ENCODE data around the gene KRT73.

The KRT73 gene

GRCh38 chr12:52587563-52587962 lies 30.8 kb downstream of the KRT73 start:
- no peak overlapping the region for H3K4me3 ChIP-seq (ENCODE audit: control insufficient read depth, low read depth, low read length)
- no peak for DNase-seq (ENCODE audit: low read depth)
- TF ChIP-seq CTCF (IDR thresholded peaks at IDR 0.05; ENCODE audit: control insufficient read depth, insufficient read depth, low read depth, low read length, missing control alignments): no peak

- H3K4me3 ChIP-seq (ENCODE audit: control insufficient read depth, low read depth, low read length): no peak overlapping the region
- no peak for DNase-seq (ENCODE audit: low read depth)
- TF ChIP-seq CTCF (IDR thresholded peaks at IDR 0.05; ENCODE audit: control insufficient read depth, insufficient read depth, low read depth, low read length, missing control alignments): no peak
Measured at GRCh38 chr12:52585946-52586345, 32.4 kb downstream of the KRT73 start.

- DNase-seq (ENCODE audit: low read depth): no peak
- H3K4me3 ChIP-seq (ENCODE audit: control insufficient read depth, low read depth, low read length): no peak overlapping the region
- no peak for TF ChIP-seq CTCF (IDR thresholded peaks at IDR 0.05; ENCODE audit: control insufficient read depth, insufficient read depth, low read depth, low read length, missing control alignments)
Measured at GRCh38 chr12:52585066-52585465, 33.3 kb downstream of the KRT73 start.

DNA sequence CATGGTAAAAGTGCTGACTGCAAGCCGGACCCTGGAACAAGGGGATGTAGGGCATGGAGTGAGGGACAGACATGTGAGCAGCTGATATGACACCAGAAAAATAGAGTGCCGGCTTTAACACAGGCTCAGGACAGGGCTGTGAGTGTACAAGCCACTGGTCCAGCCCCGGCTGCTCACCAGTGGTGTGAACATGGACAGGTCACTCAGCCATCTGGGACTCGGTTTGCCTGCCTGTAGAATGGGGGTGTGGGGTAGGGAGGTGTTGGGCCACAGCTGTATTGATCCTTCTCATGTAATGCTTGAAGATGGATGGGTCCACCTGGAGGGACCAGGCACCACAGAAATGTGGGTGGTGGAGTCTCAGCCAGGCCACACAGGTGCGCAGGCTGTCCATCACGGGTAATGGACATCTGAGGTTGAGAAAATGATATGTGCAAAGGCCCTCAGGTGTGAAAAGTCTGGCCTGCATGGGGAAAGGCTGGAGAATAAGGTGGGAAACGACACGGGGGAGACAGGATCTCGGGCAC lies 34.1 kb downstream of the KRT73 start:
- no peak overlapping the region for H3K4me3 ChIP-seq (ENCODE audit: control insufficient read depth, low read depth, low read length)
- no peak for TF ChIP-seq CTCF (IDR thresholded peaks at IDR 0.05; ENCODE audit: control insufficient read depth, insufficient read depth, low read depth, low read length, missing control alignments)
- DNase-seq (ENCODE audit: low read depth): no peak

DNA sequence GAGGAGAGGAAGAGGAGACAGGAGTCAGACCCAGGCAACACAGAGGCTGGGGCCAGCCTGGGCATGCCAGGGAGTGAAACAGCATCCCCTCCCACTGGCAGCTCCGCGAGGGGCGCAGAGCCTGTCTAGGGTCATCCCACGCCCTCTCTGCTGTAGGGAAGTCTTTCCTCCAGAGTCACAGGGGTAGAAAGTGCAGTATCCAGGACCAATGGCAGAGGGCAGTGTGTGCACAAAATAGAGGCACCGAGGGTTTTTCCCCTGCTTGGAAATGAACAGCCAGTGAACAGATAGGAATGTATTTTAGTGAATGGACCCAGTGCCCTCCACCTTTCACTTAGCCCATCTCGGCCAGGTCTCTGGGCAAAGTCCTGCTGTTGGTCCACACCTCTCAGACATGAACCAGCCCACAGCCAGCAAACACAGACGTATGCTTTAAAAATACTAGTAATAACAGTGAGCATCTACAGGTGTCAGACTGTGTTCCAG lies 35.3 kb downstream of the KRT73 start:
- peak; percentile 82 for TF ChIP-seq CTCF (IDR thresholded peaks at IDR 0.05; ENCODE audit: control insufficient read depth, insufficient read depth, low read depth, low read length, missing control alignments)

GRCh38 chr12:52582486-52582885 lies 35.9 kb downstream of the KRT73 start:
- no peak for DNase-seq (ENCODE audit: low read depth)
- no peak overlapping the region for H3K4me3 ChIP-seq (ENCODE audit: control insufficient read depth, low read depth, low read length)
- TF ChIP-seq CTCF (IDR thresholded peaks at IDR 0.05; ENCODE audit: control insufficient read depth, insufficient read depth, low read depth, low read length, missing control alignments): no peak

More for the DNA sequence above, 35.3 kb downstream of the KRT73 start:
- no peak for DNase-seq (ENCODE audit: low read depth)
- no peak overlapping the region for H3K4me3 ChIP-seq (ENCODE audit: control insufficient read depth, low read depth, low read length)

DNA sequence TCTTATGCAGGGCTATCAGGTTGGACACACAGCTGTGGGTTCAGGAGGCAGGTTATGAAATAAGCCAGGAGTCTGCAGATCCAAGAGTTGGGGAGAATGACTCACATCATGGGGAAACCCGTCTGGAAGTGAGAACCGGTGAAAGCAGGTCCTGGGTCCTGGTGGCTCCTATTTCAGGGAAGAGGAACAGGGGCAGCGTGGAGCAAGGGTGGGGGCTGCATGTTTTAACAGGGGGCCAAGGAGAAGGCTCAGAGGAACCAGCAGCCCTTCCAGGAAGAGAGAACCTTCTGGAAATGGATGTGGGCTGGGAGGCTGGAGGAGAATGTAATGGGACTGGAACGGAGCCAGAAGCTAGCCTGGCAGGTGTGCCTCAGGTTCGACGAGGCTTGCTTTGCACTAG lies 36.9 kb downstream of the KRT73 start:
- peak; percentile 3 for DNase-seq (ENCODE audit: low read depth)
- H3K4me3 ChIP-seq (ENCODE audit: control insufficient read depth, low read depth, low read length): no peak overlapping the region
- no peak for TF ChIP-seq CTCF (IDR thresholded peaks at IDR 0.05; ENCODE audit: control insufficient read depth, insufficient read depth, low read depth, low read length, missing control alignments)

Measured in AG09309 (cell line).